SIG-M5 (cell line): ENCODE results near the gene LUC7L.

ENCODE experiments used
- DNase-seq: peaks from one replicate; lab custom pipeline; 2025; lab: John Stamatoyannopoulos, UW

Gene LUC7L

GRCh38 chr16:140175-140857, 88.9 kb downstream of the LUC7L start:
- no peak for DNase-seq
